HepG2 (cell line): ENCODE results near the gene RGS1. TPM values are rescaled to one million over a fixed set of nuclear protein-coding genes. Genes with fewer than 3 reads are reported as not detected.

Experiments
- ATAC-seq: fragments of 200-7000 bp; cut with Tn5 transposase; 3 replicates; pipeline ENCODE4 v1.9.1; 2020; ENCODE audit warnings: mild to moderate bottlenecking, moderate library complexity
- BruUV-seq: library from RNA; stranded (reverse); fragments of 400-500 nt; replicated peaks from 2 replicates; lab custom pipeline; 2021; lab: Mats Ljungman, UMichigan
- CTCF ChIA-PET: fragments of 300-600 bp; formaldehyde crosslinking; extraction: SDS; loops from one replicate; lab custom pipeline; 2021; ENCODE audit warnings: low total read pairs, inconsistent platforms, low intra/inter-chr PET ratio; lab: Yijun Ruan, JAX
- POLR2A ChIA-PET: fragments of 350-600 bp; sonication (Branson Sonifier 250); formaldehyde crosslinking; loops from one replicate; lab custom pipeline; 2020; ENCODE audit warnings: antibody characterized with exemption, inconsistent platforms; lab: Yijun Ruan, JAX
- DNase-seq: peaks from one replicate; pipeline ENCODE4 v3.0.0-alpha.2; 2015; ENCODE audit warnings: low spot score
- FAIRE-seq: peaks from 3 replicates; lab custom pipeline; 2011; peaks lifted over from hg19 to GRCh38; lab: Jason Lieb, UNC
- H2AFZ ChIP-seq: one replicate; pipeline ENCODE4 v1.6.1; 2011; ENCODE audit warnings: low read length, inconsistent platforms
- H3K27ac ChIP-seq: fragments of 300-600 bp; 3 replicates; pipeline ENCODE4 v1.8.0; 2011; ENCODE audit warnings: mixed run types, mild to moderate bottlenecking, mixed read lengths, low read length, inconsistent platforms; ENCODE audit not compliant: insufficient read depth; ENCODE audit errors: extremely low read length
- H3K27me3 ChIP-seq, 2 experiments: fragments of 200-600 bp in 1 of 2; 2 replicates in 1 of 2; 3 replicates in 1 of 2; pipeline versions ENCODE4 v1.6.0 to v1.8.0; 2011; ENCODE audit warnings: low read length in 2 of 2, mild to moderate bottlenecking in 2 of 2, moderate library complexity in 2 of 2, inconsistent platforms in 1 of 2; ENCODE audit not compliant: insufficient read depth in 2 of 2, control insufficient read depth in 1 of 2
- H3K36me3 ChIP-seq, 2 experiments: fragments of 200-600 bp in 1 of 2; replicated peaks in 1 of 2; 2 replicates in 1 of 2; 3 replicates in 1 of 2; pipeline versions ENCODE4 v1.5.1 to v1.8.0; 2011; ENCODE audit warnings: low read length in 2 of 2, inconsistent platforms in 1 of 2; ENCODE audit not compliant: insufficient read depth in 2 of 2, control insufficient read depth in 1 of 2
- H3K4me1 ChIP-seq: 2 replicates; pipeline ENCODE4 v1.5.1; 2012; ENCODE audit warnings: low read length, inconsistent platforms; ENCODE audit not compliant: insufficient read depth
- H3K4me2 ChIP-seq: 2 replicates; pipeline ENCODE4 v1.6.0; 2011; ENCODE audit warnings: low read depth, low read length, inconsistent platforms
- H3K4me3 ChIP-seq, 3 experiments: fragments of 200-600 bp in 1 of 3; sonication (generic), shearing (Covaris generic) in 1 of 3; replicated peaks in 1 of 3; 2 replicates each; pipeline ENCODE4 v1.5.1; 2011 to 2016; ENCODE audit warnings: low read length in 3 of 3, inconsistent platforms in 2 of 3, low read depth in 2 of 3, mild to moderate bottlenecking in 2 of 3, control low read depth in 1 of 3, mixed read lengths in 1 of 3; ENCODE audit not compliant: insufficient read depth in 1 of 3
- H3K79me2 ChIP-seq: one replicate; pipeline ENCODE4 v1.6.1; 2011; ENCODE audit warnings: low read length, inconsistent platforms; ENCODE audit not compliant: insufficient read depth
- H3K9ac ChIP-seq: 2 replicates; pipeline ENCODE4 v1.6.0; 2011; ENCODE audit warnings: mild to moderate bottlenecking, low read depth, low read length, inconsistent platforms; ENCODE audit not compliant: insufficient read depth
- H3K9me3 ChIP-seq: 2 replicates; pipeline ENCODE4 v1.5.1; 2012; ENCODE audit warnings: mild to moderate bottlenecking, low read length
- H4K20me1 ChIP-seq: 2 replicates; pipeline ENCODE4 v1.6.0; 2011; ENCODE audit warnings: inconsistent platforms, mild to moderate bottlenecking, low read length, moderate library complexity; ENCODE audit not compliant: insufficient read depth
- HMG20A ChIP-seq: IDR thresholded peaks from 2 replicates; pipeline ENCODE4 v1.6.1; 2016; ENCODE audit warnings: borderline replicate concordance
- NFATC3 ChIP-seq: sonication (generic); formaldehyde crosslinking; IDR thresholded peaks from 2 replicates; pipeline ENCODE4 v1.5.1; 2020; ENCODE audit warnings: mild to moderate bottlenecking, missing genetic modification reagents
- REPIN1 ChIP-seq: sonication (generic); formaldehyde crosslinking; IDR thresholded peaks from 2 replicates; pipeline ENCODE4 v1.8.0; 2022; ENCODE audit warnings: missing genetic modification reagents, low read depth, mild to moderate bottlenecking, borderline replicate concordance
- ZFP36 ChIP-seq: fragments of 150-350 bp; IDR thresholded peaks from 2 replicates; pipeline ENCODE4 v1.6.1; 2018; ENCODE audit warnings: borderline replicate concordance, low read length, low read depth; ENCODE audit not compliant: partially characterized antibody
- ZNF207 ChIP-seq: fragments of 450-650 bp; IDR thresholded peaks from 2 replicates; pipeline ENCODE4 v1.6.1; 2016; ENCODE audit warnings: antibody characterized with exemption, borderline replicate concordance
- ZNF619 ChIP-seq: sonication (generic); formaldehyde crosslinking; IDR thresholded peaks from 2 replicates; pipeline ENCODE4 v1.4.0; 2020; ENCODE audit warnings: mild to moderate bottlenecking, missing genetic modification reagents
- ZNF7 ChIP-seq: IDR thresholded peaks from 2 replicates; pipeline ENCODE4 v1.6.1; 2016; ENCODE audit warnings: missing biosample characterization, missing genetic modification reagents
- WGBS: methylation state at CpG from one replicate; pipeline ENCODE4 v1.1.6; 2017; ENCODE audit warnings: low lambda C conversion rate; 5-methylcytosine and 5-hydroxymethylcytosine counted together
- in situ Hi-C: cut with HindIII; loops from 2 replicates; pipeline ENCODE4 v1.10.0; 2017; ENCODE audit warnings: low pct_unique_long_range_greater_than_20kb; ENCODE audit not compliant: extremely low pct_ligation_motif_present
- intact Hi-C: fragments of 100-400 bp; cut with micrococcal nuclease; formaldehyde crosslinking; loops from one replicate; pipeline ENCODE4 v1.10.0; 2022; ENCODE audit not compliant: unreplicated experiment
- polyA plus RNA-seq, 8 experiments: library from polyadenylated mRNA; depleted of rRNA in 3 of 8; stranded (reverse) in 7 of 8; unstranded in 1 of 8; fragments of >200 nt; fragmentation: Illumina TruSeq in 4 of 8; extraction: Trizol in 4 of 8; gene quantifications; 2 replicates each; pipeline versions ENCODE4 v1.2.1 to v1.2.3, GENCODE V29; 2011 to 2016; ENCODE audit warnings: low read depth in 4 of 8, missing spikeins in 1 of 8, mixed read lengths in 1 of 8; ENCODE audit not compliant: insufficient read depth in 1 of 8
- total RNA-seq, 5 experiments: library from RNA; depleted of rRNA; stranded (reverse); fragments of >200 nt; fragmentation: Illumina TruSeq; extraction: Trizol; gene quantifications; 2 replicates each; pipeline ENCODE4 v1.2.3, GENCODE V29; 2016; ENCODE audit warnings: low read depth in 1 of 5

RGS1 gene
- total and polyA plus RNA-seq, 2 of the 13 experiments (the other 11 are each of a cell fraction or from before 2014, with no cell fraction given): not detected

- Histone ChIP-seq H2AFZ (no peak overlapping the region), H3K9me3 (no peaks in the 10 kb centered on the region), H3K36me3 (no peaks in the 10 kb centered on the region), H3K9ac (no peak overlapping the region), H4K20me1 (no peaks in the 10 kb centered on the region), H3K4me1 (no peaks in the 10 kb centered on the region), H3K27me3 (no peaks in the 10 kb centered on the region), H3K4me3 (no peak overlapping the region), H3K27ac (no peak overlapping the region), H3K79me2 (no peaks in the 10 kb centered on the region), H3K4me2 (no peak overlapping the region)
- BruUV-seq: no TSS peak
- intact Hi-C loops (no loop called here), in situ Hi-C loops (no loop called here)
- no peak for TF ChIP-seq ZNF207
- TF ChIP-seq ZFP36: no peak
- no peak for TF ChIP-seq REPIN1 (CRISPR knock-in tag)
- TF ChIP-seq ZNF619 (CRISPR knock-in tag): no peak
- no peak for TF ChIP-seq ZNF7 (CRISPR knock-in tag)
- TF ChIP-seq NFATC3 (CRISPR knock-in tag): no peak
- FAIRE-seq: no peak
- WGBS: 24% methylated on average over 1 of the region's 1 CpG
- CTCF ChIA-PET: no interaction called here
- no peak for ATAC-seq
- no peak for DNase-seq
- POLR2A ChIA-PET: no interaction called here
These were observed 9.3 kb downstream of the RGS1 start for GRCh38 chr1:192584866-192585265.

- CTCF ChIA-PET: no interaction called here
- intact Hi-C loops: no loop called here
- no peak for TF ChIP-seq HMG20A (CRISPR knock-in tag)
- TF ChIP-seq, all 625 proteins: peak for 0
- in situ Hi-C loops: no loop called here
- no peaks in the 10 kb centered on the region for H3K79me2 ChIP-seq
- POLR2A ChIA-PET: no interaction called here
- H3K27ac ChIP-seq: no peak overlapping the region
- H3K27me3 ChIP-seq: no peaks in the 10 kb centered on the region
- ATAC-seq (no peak), DNase-seq (no peak), FAIRE-seq (no peak)
- no peak overlapping the region for H3K9ac ChIP-seq
- no peaks in the 10 kb centered on the region for H4K20me1 ChIP-seq
- H3K4me3 ChIP-seq: no peak overlapping the region
- H3K36me3 ChIP-seq: no peaks in the 10 kb centered on the region
- WGBS: 56% methylated on average over 5 of the region's 5 CpGs
- H2AFZ ChIP-seq: no peak overlapping the region
- no peak overlapping the region for H3K4me2 ChIP-seq
- no peaks in the 10 kb centered on the region for H3K4me1 ChIP-seq
- no peaks in the 10 kb centered on the region for H3K9me3 ChIP-seq
- no TSS peak for BruUV-seq
These were observed 12.1 kb downstream of the RGS1 start for GRCh38 chr1:192587386-192588266.
